Stromal cell of bone marrow (primary cell): ENCODE data around the gene MESD.
"Not testable (repeated sequence)": the region's sequence is repeated elsewhere in the genome, so short reads cannot be mapped to it uniquely, and the experiment has no call there.

Source experiments
- DNase-seq: peaks from one replicate; pipeline ENCODE4 v3.0.0-alpha.2; 2012; ENCODE audit warnings: low read depth

Gene MESD

DNA sequence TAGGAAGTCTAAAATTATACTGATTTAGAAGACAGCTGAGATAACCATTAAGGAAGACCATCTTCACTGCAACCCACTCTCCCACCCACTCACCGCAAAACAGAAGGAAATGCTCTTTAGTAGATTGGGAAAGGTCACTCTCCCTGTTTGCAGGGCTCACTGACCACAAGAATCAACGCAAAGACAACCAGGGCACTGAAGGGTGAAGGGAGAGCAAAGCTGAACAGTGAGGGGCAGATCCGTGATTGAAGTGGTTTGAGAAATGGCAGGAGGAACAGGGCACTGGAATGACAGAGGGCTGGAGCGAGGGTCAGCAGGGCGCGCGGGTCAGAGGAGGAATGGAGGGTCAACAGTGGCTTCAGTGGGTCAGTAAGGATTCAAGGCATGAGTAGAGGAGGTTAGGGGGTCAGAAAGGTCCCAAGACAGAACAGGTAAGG is 520 bp downstream of the MESD start:
- no peak for DNase-seq

DNA sequence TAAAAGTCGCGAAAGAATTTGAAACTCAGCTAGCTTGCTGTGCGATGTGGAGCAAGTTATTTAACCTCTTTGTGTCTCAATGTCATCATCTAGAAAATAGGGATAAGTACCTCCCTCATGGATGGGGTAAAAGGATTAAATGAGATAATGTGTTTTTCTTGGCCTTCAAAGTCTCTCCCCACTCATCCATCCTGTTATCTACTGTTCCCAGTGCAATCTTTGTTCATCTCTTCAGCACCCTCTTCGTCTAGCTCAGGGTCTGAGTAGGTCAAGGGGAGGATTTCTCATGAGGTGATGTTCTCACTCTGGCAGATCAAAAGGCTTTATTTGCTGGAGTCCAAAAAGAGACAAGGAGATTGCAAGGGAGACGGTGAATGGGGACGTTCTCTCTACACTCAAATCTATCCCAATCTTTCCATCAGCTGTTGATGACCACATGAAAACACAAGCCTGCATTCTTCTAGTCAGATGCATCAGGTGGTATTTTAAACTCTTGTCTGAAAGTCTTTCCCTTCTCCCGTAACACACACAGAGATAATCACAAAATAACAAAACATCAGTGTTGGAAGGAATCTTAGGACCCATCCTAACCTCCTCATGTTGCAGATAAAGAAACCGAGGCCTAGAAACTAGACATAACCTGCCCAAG is 1.3 kb downstream of the MESD start:
- no peak for DNase-seq

DNA sequence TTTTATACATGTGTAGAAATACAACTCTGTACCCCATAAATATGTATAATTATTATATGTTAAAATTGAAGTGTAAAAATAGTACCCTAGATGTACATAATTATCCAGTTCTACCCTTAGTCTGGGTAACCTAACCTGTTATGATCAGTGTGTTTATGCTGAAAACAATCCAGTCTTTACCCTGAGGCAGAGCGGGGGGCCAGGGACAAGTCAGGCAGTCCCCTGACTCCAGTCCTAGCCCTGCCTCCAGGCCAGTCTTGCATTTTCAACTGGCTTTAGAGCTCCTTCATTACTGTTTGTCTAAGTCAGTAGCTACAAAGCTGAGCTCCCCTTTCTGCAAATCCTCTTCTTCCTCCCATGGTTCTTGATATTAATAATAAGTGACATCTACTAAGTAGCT is 3.1 kb downstream of the MESD start:
- no peak for DNase-seq

DNA sequence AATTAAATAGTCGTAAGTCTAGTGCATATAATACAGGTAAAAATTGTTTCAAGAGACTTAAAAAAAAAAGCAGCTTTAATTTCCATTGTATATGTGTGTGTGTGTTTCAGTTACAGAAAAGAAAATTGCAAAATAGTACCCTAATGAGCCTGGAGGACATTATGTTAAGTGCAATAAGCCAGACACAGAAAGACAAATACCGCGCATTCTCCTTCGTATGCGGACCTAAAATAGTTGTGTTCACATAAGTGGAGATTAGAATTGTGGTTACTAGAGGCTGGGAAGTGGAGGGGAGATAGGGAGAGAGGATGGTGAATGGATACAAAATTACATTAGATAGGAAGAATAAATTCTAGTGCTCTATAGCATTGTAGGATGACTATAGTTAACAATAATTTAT is 3.6 kb downstream of the MESD start:
- DNase-seq = no peak

DNA sequence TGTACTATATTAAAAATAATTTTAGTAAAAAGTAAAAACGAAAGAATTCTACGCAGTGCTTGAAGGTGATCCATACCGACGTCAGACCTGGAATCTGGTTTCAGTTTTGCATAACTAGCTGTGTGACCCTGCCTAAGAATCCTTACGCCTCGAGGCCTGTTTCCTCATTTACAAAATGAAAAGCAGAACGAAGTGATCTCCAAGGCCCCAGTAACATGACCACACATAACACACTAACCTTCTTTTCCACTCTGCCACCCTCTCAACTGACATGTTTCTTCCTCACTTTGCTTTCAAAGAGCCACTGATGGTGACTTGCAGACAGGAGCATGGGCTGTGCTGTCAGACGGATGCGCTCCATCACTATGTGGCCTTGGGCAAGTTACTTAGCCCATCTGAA is 4.8 kb downstream of the MESD start:
- no peak for DNase-seq

DNA sequence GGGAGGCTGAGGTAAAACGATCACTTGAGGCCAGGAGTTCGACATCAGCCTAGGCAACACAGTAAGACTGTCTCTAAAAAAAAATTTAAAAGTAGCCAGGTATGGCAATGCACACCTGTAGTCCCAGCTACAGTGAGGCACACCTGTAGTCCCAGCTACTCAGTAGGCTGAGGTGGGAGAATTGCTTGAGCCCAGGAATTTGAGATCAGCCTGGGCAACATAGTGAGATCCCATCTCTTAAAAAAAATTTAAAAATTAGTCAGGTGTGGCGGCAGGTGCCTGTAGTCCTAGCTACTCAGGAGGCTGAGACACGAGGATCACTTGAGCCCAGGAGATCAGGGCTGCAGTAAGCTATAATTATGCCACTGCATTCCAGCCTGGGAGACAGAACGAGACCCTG is 6.8 kb downstream of the MESD start:
- DNase-seq = no peak

DNA sequence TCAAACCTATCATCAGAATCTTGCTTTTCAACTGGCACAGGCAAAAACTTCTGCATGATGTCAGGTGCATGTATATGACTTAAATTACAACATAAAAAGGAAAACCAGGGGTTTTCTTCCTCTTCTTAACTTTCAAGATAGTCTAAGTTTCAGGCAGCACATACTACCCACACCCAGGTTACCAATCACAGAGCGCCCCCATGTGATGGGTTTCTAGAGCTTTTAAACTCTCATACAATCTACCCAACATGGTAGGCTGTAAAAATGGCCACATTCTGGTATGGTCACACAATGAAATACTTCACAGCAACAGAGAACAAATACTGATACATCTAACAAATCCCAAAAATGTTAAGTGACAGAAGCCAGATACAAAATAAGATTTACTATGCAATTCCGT is 7.4 kb downstream of the MESD start:
- no peak for DNase-seq

DNA sequence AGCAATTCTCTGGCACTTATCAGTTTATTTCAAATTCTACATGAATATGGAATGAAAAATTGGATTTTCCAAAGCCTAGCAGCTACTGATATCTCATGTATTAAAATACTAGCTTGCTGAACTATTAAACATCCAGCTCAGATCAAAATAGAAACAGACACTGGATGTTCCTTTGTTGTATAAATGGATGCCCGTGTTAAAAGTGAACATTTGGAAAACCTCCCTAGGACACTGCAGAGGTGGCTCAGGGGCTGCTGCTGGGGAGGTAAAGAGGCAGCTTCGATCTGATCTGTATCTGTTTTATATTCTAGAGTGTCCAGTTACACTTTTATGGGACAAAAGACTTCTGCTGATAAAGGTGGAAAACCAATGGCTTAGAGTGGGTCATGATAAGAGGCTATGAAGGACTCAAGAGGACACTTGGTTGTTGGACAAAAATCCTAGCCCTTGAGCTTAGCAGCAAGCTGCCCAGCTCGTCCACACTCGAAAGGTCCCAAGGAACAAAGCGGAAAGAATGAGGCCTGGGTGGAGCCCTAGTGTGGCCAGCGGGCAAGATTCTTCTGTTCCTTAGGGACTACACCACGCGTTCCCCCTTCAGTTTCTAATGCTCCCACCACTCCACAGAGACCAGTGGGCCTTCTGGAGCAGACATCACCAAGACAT is 9.9 kb downstream of the MESD start:
- DNase-seq = no peak

DNA sequence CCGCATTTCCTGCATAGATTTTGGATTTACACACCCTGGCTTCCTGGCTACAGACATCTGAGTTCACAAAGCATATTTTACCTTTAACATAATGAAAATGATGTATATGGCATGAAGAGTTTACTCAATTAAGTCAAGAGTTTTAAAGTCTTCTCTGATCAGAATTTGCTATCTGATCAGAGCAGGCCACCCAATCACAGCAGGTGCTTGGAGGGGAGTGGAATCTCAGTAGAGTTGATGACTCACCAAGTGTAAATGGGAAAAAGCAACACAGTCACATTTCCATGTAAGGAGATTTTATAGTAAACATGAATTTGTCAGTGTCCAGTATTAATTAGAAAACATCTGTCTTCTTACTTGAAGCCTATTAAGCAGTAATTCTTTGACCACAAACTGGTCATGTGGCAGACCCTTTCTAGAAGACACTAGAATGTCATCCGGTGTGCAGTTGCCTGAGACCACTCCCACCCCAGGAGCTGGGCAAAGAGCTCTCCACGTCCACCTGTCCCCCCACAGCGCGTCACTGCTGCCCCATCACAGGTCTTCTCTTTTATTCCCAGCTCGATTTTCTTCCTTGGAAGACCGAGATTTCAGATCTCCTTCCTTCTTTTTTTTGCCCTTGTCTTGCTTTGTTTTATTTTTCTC is 10.8 kb downstream of the MESD start:
- no peak for DNase-seq

DNA sequence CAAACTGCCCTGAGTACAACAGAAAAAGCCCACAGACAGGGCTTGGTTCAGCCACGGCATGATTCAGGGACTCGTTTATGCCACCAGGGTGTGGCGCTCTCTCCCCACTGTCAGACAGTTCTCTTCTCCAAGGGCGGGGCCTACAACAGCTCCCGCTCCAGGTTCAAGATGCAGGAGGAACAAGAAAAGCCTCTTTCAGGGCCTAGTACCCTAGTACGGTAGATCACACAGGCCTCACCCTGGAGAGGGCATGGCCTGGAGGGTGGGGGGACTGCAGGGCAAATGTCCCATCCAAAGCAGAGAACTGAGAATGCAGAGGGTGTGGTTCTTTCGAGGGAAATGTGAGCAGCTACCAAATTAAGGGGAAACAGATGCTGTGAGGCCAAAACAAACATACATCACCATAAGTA is 12.0 kb downstream of the MESD start:
- DNase-seq = no peak

DNA sequence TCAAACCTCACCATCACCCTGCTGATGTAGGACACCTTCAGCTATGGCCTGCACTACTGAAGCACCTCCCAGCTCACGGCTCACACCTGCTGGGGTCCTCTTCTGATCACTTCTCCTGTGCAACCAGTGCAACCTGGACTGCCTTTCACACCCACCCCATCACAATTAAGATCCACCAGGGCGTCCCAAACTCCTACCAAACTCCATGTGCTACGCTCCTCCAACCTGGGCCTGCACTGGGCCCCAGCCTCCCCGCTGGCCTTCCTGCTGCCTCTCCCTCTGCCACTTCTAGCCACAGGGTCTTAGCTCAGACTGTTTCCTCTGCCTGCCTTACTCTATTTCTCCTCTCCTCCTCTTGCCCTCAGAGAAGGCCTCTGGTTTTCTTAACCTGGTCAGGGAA is 12.8 kb downstream of the MESD start:
- no peak for DNase-seq

DNA sequence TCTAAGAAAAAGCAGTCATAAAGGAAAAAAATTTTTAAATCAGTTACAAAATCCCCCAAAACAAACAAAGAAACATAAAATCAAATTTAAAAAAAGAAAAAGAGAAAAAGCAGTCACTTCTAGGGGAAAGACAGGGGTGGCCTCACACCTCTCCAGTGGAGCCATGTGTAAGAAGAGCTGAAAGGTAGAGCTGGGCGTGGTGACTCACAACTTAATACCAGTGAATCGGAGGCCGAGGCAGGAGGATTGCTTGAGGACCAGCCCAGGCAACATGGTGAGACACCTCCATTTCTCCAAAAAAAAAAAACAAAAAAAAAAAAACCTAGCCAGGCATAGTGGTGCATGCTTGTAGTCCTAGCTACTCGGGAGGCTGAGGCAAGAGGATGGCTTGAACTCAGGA is 14.7 kb downstream of the MESD start:
- no peak for DNase-seq

DNA sequence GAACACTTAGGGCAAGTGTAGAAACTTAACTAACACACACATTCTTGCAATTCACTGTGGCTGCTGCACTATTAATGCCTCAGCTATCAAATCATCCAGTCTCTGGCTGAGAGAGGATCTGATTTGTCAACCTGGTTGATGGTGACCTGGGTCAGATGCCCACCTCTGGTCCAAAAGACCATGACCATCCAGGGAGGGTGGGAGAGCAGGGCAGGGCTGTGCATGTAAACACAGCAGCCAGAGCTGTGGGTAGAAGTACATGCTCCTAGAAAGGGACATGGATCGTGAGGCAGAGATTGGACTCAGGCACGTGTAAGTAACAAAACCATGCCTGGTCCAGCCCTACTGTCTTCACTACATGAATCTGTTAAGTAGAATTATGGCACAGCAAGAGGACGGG is 17.3 kb downstream of the MESD start:
- no peak for DNase-seq

DNA sequence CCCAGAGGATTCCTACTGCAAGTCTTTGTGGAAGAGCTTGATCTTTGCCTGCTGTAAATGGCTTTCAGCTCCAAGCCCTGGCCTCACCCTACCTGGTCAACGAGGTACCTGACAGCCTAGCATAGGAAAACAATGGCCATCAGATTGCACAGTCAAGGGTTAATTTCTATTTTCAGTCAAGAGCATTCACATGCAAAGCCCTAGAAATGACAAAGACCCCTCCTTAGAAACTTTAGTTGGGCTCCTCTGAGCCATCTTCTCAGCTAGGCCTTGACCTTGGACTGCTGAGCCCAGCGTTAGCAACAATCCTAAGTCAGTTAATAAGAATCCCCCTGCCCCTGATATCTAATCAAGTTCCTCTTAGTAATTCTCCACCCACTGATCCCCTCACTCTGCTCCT is 18.5 kb downstream of the MESD start:
- no peak for DNase-seq

DNA sequence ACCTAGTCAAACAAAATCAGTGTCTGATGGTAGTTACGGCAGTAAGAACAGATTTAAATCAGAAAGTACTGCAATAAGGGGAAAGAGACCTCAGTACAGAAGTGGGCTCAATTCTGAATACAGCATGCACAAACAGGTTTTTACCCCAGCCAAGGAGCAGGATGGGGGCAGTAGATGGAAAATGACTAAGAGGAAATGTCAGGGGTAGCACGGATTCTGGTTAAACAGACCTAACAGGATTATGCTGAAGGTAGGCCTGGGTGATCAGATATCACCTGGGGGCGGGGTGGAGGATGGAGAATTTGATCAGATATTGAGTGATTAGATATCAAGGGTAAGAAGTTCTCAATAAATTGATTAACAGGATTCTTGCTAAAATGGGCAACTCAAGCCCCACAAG is 19.0 kb downstream of the MESD start:
- DNase-seq = no peak

DNA sequence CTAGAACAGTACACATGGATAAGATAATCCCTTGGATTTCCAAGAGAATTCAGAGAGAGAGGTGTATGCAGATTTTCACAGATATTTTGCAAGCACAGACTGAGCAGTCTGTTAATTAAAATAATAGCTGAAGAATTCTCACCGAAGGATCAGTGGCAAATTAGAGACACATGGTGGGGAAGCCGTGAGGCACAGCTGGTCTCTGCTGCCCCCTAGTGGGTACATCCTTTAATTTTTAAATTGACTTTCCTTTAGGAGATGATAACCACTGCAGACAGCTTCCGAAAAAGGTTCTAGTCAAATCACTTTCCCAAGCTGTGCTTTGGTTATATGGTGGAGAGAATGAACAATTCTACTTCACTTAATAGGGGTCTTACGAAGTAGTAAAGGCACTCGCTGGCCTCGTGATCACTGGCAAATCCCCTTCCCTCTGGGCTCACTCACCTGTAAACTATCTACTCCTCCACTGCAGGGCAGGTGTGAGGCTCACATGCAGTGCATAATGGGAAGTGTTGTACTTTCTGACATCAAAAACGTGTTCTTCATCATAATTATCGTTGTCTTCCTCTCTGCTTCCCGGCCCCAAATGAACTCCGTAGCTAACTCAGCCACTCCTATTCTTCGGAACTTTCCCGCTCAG is 19.5 kb downstream of the MESD start:
- no peak for DNase-seq

DNA sequence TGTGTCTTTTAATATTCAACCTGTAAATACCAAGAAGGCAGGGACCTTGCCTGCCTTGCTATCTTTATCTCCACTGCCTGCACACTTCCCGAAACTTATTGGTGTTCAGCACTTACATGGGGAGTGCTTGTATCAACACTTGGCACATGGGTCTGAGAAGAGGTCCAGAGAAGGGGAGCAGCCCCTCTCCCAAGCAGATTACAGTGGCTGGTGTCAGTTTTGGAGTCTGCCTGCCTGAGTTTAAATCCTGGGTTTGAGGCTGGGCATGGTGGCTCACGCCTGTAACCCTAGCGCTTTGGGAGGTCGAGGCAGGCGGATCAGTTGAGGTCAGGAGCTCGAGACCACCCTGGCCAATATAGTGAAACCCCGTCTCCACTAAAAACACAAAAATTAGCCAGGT is 20.3 kb downstream of the MESD start:
- DNase-seq = no peak

DNA sequence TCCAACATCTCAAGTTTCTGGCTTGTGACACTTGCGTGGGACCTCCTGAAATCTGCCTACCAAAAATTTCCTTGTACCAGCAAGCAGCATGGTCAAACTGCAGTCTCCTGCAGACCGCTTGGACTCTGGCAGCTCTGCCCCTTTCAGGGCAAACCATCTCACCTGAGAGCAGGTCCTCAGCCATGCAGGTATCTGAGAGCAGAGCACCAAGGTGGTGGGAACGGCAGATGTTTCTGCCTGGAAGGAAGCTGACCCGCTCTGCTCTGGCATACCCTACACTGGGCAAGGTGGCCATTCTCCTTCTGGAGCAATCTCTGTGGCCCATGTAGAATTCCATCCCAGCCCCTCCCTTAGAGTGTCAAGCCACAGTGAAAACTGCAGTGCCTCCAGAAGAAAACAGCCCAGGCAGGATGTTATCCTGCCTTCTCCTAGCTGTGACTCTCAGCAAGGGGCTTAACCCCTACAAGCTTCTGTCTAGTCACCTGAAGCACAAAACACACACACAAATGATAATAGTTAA is 21.6 kb downstream of the MESD start:
- no peak for DNase-seq

DNA sequence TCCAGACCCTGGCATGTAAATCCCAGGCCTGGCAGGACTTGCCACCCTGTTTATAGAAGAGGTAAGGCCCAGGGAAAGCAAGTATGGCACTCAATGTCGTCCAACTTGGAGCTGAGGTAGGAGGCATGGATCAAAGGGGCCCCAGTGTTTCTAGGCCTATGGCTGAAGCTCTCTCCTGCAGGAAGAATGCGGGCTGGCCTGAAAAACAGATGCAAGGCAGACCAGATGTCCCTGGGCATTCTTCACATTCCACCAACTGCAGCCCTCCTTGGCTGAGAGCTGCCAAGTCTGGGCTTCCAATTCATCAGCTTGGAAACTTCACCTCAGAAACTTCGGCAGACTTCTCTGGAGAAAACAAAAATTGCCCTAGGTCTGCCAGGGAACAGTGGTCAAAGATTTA is 22.2 kb downstream of the MESD start:
- no peak for DNase-seq

DNA sequence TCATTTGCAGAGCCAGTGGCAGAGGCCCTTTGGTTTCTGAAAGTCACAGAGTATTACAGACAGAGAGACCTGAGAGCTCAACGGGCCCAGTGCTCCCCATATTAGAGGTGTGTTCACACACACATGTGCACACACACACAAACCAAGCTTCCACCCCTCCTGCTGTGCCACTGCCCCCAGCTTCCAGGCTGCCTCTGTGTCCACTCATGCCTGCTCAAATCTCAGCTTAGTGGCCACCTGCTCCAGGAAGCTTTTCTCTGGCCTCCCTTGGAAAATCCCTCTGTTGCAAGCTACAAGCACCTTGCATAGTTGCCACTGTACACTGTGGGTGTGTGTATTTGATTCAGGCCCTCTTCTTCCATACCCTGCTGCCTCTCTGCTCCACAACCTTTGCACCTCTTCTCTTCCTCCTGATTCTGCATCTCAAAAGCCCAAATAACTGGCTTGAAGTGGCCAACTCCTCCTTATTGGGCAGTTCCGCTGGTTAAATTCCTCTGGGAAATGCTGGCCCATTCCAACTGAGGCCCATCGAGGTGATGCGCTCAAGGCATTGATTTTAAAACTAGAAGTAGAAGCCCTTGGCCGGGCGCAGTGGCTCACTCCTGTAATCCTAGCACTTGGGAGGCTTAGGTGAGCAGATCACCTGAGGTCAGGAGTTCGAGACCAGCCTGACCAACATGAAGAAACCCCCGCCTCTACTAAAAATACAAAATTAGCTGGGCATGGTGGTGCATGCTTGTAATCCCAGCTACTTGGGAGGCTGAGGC is 23.0 kb downstream of the MESD start:
- no peak for DNase-seq

DNA sequence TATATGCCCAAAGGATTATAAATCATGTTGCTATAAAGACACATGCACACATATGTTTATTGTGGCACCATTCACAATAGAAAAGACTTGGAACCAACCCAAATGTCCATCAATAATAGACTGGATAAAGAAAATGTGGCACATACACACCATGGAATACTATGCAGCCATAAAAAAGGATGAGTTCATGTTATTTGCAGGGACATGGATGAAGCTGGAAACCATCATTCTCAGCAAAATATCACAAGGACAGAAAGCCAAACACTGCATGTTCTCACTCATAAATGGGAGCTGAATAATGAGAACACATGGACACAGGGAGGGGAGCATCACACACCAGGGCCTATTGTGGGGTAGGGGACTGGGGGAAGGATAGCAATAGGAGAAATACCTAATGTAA is 24.2 kb downstream of the MESD start:
- DNase-seq = not testable (repeated sequence)

DNA sequence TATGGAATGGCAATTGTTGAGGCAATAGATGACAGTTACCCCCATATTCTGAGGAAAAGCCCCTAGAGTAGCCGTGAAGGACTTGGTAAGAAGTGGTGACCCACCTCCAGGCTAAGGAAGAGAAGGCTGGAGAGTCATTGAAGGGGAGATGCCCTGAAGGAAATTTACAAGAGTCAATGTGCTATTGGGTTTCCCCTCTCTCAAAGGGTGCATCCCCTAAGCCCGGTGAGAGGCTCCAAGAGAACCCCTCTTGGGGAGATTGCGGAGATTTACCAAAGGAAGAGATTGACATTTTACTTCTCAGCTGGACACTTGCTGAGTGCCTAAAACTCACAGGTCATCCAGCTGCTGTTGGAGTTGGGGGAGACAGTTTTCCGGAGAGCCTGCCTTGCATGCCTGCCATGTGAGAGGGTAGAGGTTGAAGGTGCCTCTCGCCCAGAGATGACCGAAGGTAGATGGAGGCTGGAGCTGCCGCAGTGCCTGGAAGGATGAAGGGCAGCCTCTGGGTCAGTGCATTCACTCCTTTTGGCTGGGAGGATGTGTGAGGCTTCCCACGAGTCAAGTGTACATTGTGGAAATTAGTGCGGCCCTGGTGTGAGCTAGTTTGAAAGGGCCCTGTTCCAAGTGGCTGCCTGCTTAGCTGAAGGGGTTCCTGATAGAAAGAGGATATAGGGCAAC is 30.7 kb downstream of the MESD start:
- DNase-seq = no peak
